Measurements from ENCODE around the gene GPC3. TPM values are rescaled to one million over a fixed set of nuclear protein-coding genes. Genes with fewer than 3 reads are reported as not detected.

GPC3 gene
- total RNA-seq, 1 experiment from 2014 or later, result 0.24 TPM

- intact Hi-C loops (cut with micrococcal nuclease; ENCODE audit: unreplicated experiment), result no loop called here
- Histone ChIP-seq H3K27ac (ENCODE audit: low read depth, low read length, poor library complexity, severe bottlenecking) (no peak overlapping the region), H3K9me3 (ENCODE audit: low read depth, low read length, poor library complexity, severe bottlenecking) (no peaks in the 10 kb centered on the region), H3K4me3 (ENCODE audit: low read depth, low read length, poor library complexity, severe bottlenecking) (no peak overlapping the region), H3K36me3 (ENCODE audit: insufficient read depth, low read length, poor library complexity, severe bottlenecking) (no peaks in the 10 kb centered on the region), H3K4me1 (ENCODE audit: insufficient read depth, low read length, poor library complexity, severe bottlenecking) (no peaks in the 10 kb centered on the region), H3K27me3 (replicated peaks; ENCODE audit: insufficient read depth, low read depth, low read length, poor library complexity) (no peaks in the 10 kb centered on the region)
- no TSS peak for BruUV-seq (replicated peaks)
- no peak for DNase-seq (ENCODE audit: low spot score)
- CTCF ChIA-PET, result no interaction called here
- TF ChIP-seq CTCF (conservative IDR thresholded peaks at IDR 0.05; ENCODE audit: low read depth, low read length) (no peak), EZH2 (IDR thresholded peaks at IDR 0.05; ENCODE audit: borderline replicate concordance, low read depth, low read length, poor library complexity, severe bottlenecking) (no peak)
- POLR2A ChIA-PET (ENCODE audit: low non-redundant PET), result no interaction called here
Measured at GRCh38 chrX:133815496-133815895, 169.9 kb downstream of the GPC3 start.

- CTCF ChIA-PET, result no interaction called here
- no TSS peak for BruUV-seq (replicated peaks)
Measured at GRCh38 chrX:133813971-133814370, 171.4 kb downstream of the GPC3 start.

GRCh38 chrX:133812402-133812801 lies 173.0 kb downstream of the GPC3 start:
- ChIA-PET POLR2A (ENCODE audit: low non-redundant PET) (no interaction called here), CTCF (no interaction called here)
- BruUV-seq (replicated peaks), result no TSS peak
- H3K27me3 ChIP-seq (replicated peaks; ENCODE audit: insufficient read depth, low read depth, low read length, poor library complexity), result no peaks in the 10 kb centered on the region
- no peaks in the 10 kb centered on the region for H3K36me3 ChIP-seq (ENCODE audit: insufficient read depth, low read length, poor library complexity, severe bottlenecking)
- TF ChIP-seq EZH2 (IDR thresholded peaks at IDR 0.05; ENCODE audit: borderline replicate concordance, low read depth, low read length, poor library complexity, severe bottlenecking), result no peak
- TF ChIP-seq CTCF (conservative IDR thresholded peaks at IDR 0.05; ENCODE audit: low read depth, low read length), result no peak
- no peak overlapping the region for H3K4me3 ChIP-seq (ENCODE audit: low read depth, low read length, poor library complexity, severe bottlenecking)
- intact Hi-C loops (cut with micrococcal nuclease; ENCODE audit: unreplicated experiment), result no loop called here
- no peak overlapping the region for H3K27ac ChIP-seq (ENCODE audit: low read depth, low read length, poor library complexity, severe bottlenecking)
- H3K4me1 ChIP-seq (ENCODE audit: insufficient read depth, low read length, poor library complexity, severe bottlenecking), result no peaks in the 10 kb centered on the region
- DNase-seq (ENCODE audit: low spot score), result no peak
- H3K9me3 ChIP-seq (ENCODE audit: low read depth, low read length, poor library complexity, severe bottlenecking), result no peaks in the 10 kb centered on the region

More at GRCh38 chrX:133813971-133814370, 171.4 kb downstream of the GPC3 start:
- Histone ChIP-seq H3K27me3 (replicated peaks; ENCODE audit: insufficient read depth, low read depth, low read length, poor library complexity) (no peaks in the 10 kb centered on the region), H3K4me3 (ENCODE audit: low read depth, low read length, poor library complexity, severe bottlenecking) (no peak overlapping the region), H3K4me1 (ENCODE audit: insufficient read depth, low read length, poor library complexity, severe bottlenecking) (no peaks in the 10 kb centered on the region), H3K27ac (ENCODE audit: low read depth, low read length, poor library complexity, severe bottlenecking) (no peak overlapping the region), H3K36me3 (ENCODE audit: insufficient read depth, low read length, poor library complexity, severe bottlenecking) (no peaks in the 10 kb centered on the region), H3K9me3 (ENCODE audit: low read depth, low read length, poor library complexity, severe bottlenecking) (no peaks in the 10 kb centered on the region)
- DNase-seq (ENCODE audit: low spot score), result no peak
- no peak for TF ChIP-seq CTCF (conservative IDR thresholded peaks at IDR 0.05; ENCODE audit: low read depth, low read length)
- no peak for TF ChIP-seq EZH2 (IDR thresholded peaks at IDR 0.05; ENCODE audit: borderline replicate concordance, low read depth, low read length, poor library complexity, severe bottlenecking)
- POLR2A ChIA-PET (ENCODE audit: low non-redundant PET), result no interaction called here
- intact Hi-C loops (cut with micrococcal nuclease; ENCODE audit: unreplicated experiment), result no loop called here
